Fibroblast of lung (primary cell): ENCODE data around the gene GSG1L. TPM values are rescaled to one million over a fixed set of nuclear protein-coding genes. Genes with fewer than 3 reads are reported as not detected.

Source experiments
- DNase-seq, 2 donors: peaks; one replicate each; pipeline versions ENCODE4 v3.0.0 to v3.0.0-alpha.2; 2010; ENCODE audit warnings: low read depth in 2 of 2
- H2AFZ ChIP-seq: 2 replicates; pipeline ENCODE4 v1.5.1; 2012; ENCODE audit warnings: low read length, control low read depth, inconsistent platforms
- H3K27ac ChIP-seq: 2 replicates; pipeline ENCODE4 v1.5.1; 2011; ENCODE audit warnings: low read length, control low read depth; ENCODE audit not compliant: insufficient read depth
- H3K27me3 ChIP-seq: 2 replicates; pipeline ENCODE4 v1.5.1; 2011; ENCODE audit warnings: mild to moderate bottlenecking, low read length; ENCODE audit not compliant: control insufficient read depth, insufficient read depth
- H3K36me3 ChIP-seq: 2 replicates; pipeline ENCODE4 v1.5.1; 2011; ENCODE audit warnings: low read length; ENCODE audit not compliant: control insufficient read depth, insufficient read depth
- H3K4me1 ChIP-seq: 2 replicates; pipeline ENCODE4 v1.5.1; 2011; ENCODE audit warnings: low read length; ENCODE audit not compliant: control insufficient read depth, insufficient read depth; ENCODE audit errors: extremely low read depth
- H3K4me2 ChIP-seq: 2 replicates; pipeline ENCODE4 v1.5.1; 2011; ENCODE audit warnings: low read length, control low read depth; ENCODE audit not compliant: insufficient read depth; ENCODE audit errors: extremely low read depth
- H3K4me3 ChIP-seq, 4 experiments: fragments of 200-600 bp in 1 of 4; sonication (generic) in 1 of 4; replicated peaks in 1 of 4; 2 replicates each; pipeline ENCODE4 v1.5.1; 2011 to 2016; ENCODE audit warnings: low read length in 4 of 4, low read depth in 3 of 4, mild to moderate bottlenecking in 3 of 4, control low read depth in 2 of 4, inconsistent platforms in 1 of 4, mixed read lengths in 1 of 4; ENCODE audit not compliant: insufficient read depth in 1 of 4; ENCODE audit errors: control extremely low read depth in 1 of 4
- H3K79me2 ChIP-seq: 2 replicates; pipeline ENCODE4 v1.5.1; 2012; ENCODE audit warnings: mild to moderate bottlenecking, low read length, inconsistent platforms; ENCODE audit not compliant: control insufficient read depth, insufficient read depth
- H3K9ac ChIP-seq: 2 replicates; pipeline ENCODE4 v1.5.1; 2011; ENCODE audit warnings: mild to moderate bottlenecking, low read length, control low read depth; ENCODE audit not compliant: insufficient read depth
- H3K9me3 ChIP-seq: 2 replicates; pipeline ENCODE4 v1.5.1; 2012; ENCODE audit warnings: low read depth, low read length; ENCODE audit not compliant: control insufficient read depth, insufficient read depth
- H4K20me1 ChIP-seq: 2 replicates; pipeline ENCODE4 v1.5.1; 2011; ENCODE audit warnings: low read length; ENCODE audit not compliant: control insufficient read depth, insufficient read depth; ENCODE audit errors: extremely low read depth
- EZH2 ChIP-seq: IDR thresholded peaks from 2 replicates; pipeline ENCODE4 v1.5.1; 2012; ENCODE audit warnings: low read length, control low read depth, mild to moderate bottlenecking; ENCODE audit errors: missing control alignments
- polyA plus RNA-seq, 2 donors: library from polyadenylated mRNA; depleted of rRNA in 1 of 2; stranded (reverse) in 1 of 2; unstranded in 1 of 2; fragments of >200 nt; gene quantifications; 2 replicates each; pipeline ENCODE4 v1.2.1, GENCODE V29; 2011 to 2012; ENCODE audit warnings: missing spikeins in 1 of 2
- total RNA-seq: library from RNA; depleted of rRNA; stranded (reverse); fragments of >200 nt; gene quantifications from 2 replicates; pipeline ENCODE4 v1.2.1, GENCODE V29; 2014
- TF ChIP-seq, protein P1 (sequence below), 2 donors: IDR thresholded peaks in 1 of 2; conservative IDR thresholded peaks in 1 of 2; 1 replicate in 1 of 2; 2 replicates in 1 of 2; pipeline ENCODE4 v1.5.1; 2011 to 2012; ENCODE audit warnings: low read length in 2 of 2, control low read depth in 1 of 2, inconsistent platforms in 1 of 2, low read depth in 1 of 2, mild to moderate bottlenecking in 1 of 2

GSG1L gene
- total and polyA plus RNA-seq, 2 donors (not counting 1 experiment from before 2014, with no cell fraction given): not detected

DNA sequence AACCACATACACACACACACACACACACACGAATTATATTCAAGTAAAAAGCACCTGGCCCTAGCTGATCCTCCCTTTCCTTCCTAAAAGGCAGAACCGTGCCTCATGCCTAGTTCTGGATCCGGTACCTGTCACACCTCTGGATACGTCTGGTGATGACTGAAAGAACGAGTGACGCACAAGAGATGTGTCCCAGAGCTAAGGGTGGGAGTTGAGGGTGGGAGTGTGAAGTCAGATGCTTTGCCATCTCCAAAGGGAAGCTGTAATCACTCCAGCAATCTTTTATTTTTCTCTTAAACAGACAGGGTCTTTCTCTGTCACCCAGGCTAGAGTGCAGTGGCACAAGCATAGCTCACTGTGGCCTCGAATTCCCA, 26.5 kb upstream of the GSG1L start:
- no peak overlapping the region for H3K4me3 ChIP-seq
- no peak for DNase-seq
- H3K36me3 ChIP-seq: no peaks in the 10 kb centered on the region
- no peak overlapping the region for H3K4me2 ChIP-seq
- H3K9ac ChIP-seq: no peak overlapping the region
- H3K79me2 ChIP-seq: no peaks in the 10 kb centered on the region
- H4K20me1 ChIP-seq: no peaks in the 10 kb centered on the region
- H3K27ac ChIP-seq: no peak overlapping the region
- H2AFZ ChIP-seq: no peak overlapping the region
- H3K9me3 ChIP-seq: no peaks in the 10 kb centered on the region
- H3K27me3 ChIP-seq: no peaks in the 10 kb centered on the region
- TF ChIP-seq, protein P1, sequence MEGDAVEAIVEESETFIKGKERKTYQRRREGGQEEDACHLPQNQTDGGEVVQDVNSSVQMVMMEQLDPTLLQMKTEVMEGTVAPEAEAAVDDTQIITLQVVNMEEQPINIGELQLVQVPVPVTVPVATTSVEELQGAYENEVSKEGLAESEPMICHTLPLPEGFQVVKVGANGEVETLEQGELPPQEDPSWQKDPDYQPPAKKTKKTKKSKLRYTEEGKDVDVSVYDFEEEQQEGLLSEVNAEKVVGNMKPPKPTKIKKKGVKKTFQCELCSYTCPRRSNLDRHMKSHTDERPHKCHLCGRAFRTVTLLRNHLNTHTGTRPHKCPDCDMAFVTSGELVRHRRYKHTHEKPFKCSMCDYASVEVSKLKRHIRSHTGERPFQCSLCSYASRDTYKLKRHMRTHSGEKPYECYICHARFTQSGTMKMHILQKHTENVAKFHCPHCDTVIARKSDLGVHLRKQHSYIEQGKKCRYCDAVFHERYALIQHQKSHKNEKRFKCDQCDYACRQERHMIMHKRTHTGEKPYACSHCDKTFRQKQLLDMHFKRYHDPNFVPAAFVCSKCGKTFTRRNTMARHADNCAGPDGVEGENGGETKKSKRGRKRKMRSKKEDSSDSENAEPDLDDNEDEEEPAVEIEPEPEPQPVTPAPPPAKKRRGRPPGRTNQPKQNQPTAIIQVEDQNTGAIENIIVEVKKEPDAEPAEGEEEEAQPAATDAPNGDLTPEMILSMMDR (conservative IDR thresholded peaks at IDR 0.05 in 1 of 2, IDR thresholded peaks at IDR 0.05 in 1 of 2; ENCODE audit: low read depth in 1 of 2, low read length in 2 of 2): no peak
- TF ChIP-seq EZH2: no peak
- H3K4me1 ChIP-seq: no peaks in the 10 kb centered on the region

DNA sequence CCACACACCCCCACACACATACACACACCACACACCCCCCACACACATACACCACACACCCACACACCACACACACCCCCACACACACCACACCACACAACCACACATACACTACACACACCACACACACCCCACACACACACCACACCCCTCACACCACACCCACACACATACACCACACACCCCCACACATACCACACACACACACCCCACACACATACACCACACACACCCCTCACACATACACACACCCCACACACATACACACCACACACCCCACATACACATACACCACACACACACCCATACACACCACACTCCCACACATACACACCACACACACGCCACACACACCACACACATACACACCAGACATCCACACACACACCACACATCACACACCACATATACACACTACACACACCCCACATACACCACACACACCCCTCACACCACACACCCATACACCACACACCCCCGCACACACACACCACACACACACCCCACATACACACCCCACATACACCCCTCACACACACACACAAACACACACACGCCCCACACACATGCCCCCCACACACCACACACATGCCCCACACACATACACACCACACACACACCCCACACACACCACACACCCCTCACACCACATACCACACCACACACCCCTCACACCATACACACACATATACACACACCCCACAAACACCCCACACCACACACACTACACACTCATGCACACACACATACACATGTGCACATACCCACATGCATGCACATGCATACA, 25.9 kb upstream of the GSG1L start:
- Histone ChIP-seq H3K9ac (no peak overlapping the region), H3K36me3 (no peaks in the 10 kb centered on the region), H3K4me2 (no peak overlapping the region), H2AFZ (no peak overlapping the region), H4K20me1 (no peaks in the 10 kb centered on the region), H3K9me3 (no peaks in the 10 kb centered on the region), H3K4me3 (no peak overlapping the region), H3K27me3 (no peaks in the 10 kb centered on the region), H3K27ac (no peak overlapping the region), H3K4me1 (no peaks in the 10 kb centered on the region), H3K79me2 (no peaks in the 10 kb centered on the region)
- TF ChIP-seq, protein P1 (conservative IDR thresholded peaks at IDR 0.05 in 1 of 2, IDR thresholded peaks at IDR 0.05 in 1 of 2; ENCODE audit: low read depth in 1 of 2, low read length in 2 of 2): no peak
- no peak for TF ChIP-seq EZH2
- DNase-seq: no peak

DNA sequence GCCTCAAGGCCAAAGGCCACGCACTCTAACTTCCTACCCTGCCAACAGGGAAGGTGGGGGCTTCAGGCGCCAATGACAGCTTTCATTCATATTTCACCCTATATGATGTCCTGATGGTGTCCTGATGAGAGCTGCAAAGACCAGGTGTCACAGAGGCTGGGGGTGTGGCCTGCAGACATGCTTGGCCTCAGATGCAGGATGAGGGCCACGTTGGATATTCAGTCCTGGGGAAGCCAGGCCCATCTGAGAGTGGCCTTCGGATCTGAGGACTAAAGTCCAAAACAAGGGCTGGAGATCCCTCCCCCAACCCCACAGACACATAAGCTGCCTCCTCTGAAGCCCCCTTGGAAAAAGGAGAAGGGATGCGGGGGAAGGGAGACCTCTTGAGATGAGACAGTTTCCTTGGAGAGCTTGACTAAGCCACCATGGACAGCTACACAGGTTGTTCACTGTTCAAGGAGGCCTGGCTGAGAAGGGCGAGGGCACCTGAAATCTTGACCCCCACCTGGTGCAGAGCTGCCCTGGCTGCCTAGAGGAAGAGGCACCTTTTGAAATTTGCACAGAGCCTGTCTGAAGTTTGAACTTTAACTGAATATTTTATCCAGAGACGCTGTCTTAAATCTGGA, 24.3 kb upstream of the GSG1L start:
- Histone ChIP-seq H2AFZ (no peak overlapping the region), H3K9me3 (no peaks in the 10 kb centered on the region), H3K4me2 (no peak overlapping the region), H3K4me1 (no peaks in the 10 kb centered on the region), H3K4me3 (no peak overlapping the region), H4K20me1 (no peaks in the 10 kb centered on the region), H3K79me2 (no peaks in the 10 kb centered on the region), H3K9ac (no peak overlapping the region), H3K27me3 (no peaks in the 10 kb centered on the region), H3K36me3 (no peaks in the 10 kb centered on the region), H3K27ac (no peak overlapping the region)
- DNase-seq: no peak
- TF ChIP-seq, protein P1 (conservative IDR thresholded peaks at IDR 0.05 in 1 of 2, IDR thresholded peaks at IDR 0.05 in 1 of 2; ENCODE audit: low read depth in 1 of 2, low read length in 2 of 2): no peak
- no peak for TF ChIP-seq EZH2
